Activated T-cell treated with anti-CD3 and anti-CD28 coated beads for 24 hours (primary cell): ENCODE measurements around the gene NLRX1.
"Not testable (repeated sequence)": the region's sequence is repeated elsewhere in the genome, so short reads cannot be mapped to it uniquely, and the experiment has no call there.

Source experiments
- DNase-seq: peaks from one replicate; pipeline ENCODE4 v3.0.0-alpha.2; 2020; ENCODE audit warnings: low read depth

Gene NLRX1

DNA sequence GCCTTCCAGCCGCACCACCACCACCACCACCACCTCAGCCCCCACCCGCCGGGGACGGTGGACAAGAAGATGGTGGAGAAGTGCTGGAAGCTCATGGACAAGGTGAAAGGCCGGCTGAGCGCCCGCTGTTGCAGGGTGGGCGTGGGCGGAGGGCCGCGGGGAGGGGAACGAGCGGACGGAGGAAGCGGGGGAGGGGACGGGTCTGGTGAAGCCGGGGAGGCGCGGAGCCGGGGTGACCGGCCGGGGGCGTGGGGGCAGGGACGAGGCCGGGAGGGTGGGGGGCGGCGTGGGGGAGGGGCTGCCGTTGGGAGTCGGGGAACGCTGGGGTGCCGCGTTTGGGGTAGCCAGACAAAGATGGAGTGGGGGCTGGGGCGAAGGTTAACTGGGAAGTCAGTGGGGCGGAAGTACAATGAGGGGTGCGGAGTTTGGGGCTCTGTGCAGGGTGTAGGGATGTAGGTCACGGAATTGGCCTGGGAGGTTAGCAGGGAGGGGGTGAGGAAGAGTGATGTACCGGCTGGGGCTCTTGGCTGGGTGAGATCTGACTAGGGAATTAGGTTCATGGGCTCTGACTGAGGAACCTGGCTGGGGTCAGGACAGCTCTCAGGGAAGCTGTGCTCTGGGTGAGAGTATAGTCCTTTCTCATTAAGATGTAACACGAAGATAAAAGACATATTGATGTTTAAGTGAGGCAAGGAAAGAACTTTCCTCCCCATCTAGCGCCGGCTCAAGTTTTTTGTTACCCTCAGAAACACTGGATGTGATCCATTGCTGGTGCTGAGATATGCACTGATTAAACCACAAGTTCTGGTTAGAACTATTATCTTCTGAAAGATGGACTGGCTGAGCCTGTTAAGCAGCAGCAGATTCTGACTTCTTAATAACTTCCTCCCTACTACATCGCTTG, 38.2 kb downstream of the NLRX1 start:
- DNase-seq, result peak; percentile 25

DNA sequence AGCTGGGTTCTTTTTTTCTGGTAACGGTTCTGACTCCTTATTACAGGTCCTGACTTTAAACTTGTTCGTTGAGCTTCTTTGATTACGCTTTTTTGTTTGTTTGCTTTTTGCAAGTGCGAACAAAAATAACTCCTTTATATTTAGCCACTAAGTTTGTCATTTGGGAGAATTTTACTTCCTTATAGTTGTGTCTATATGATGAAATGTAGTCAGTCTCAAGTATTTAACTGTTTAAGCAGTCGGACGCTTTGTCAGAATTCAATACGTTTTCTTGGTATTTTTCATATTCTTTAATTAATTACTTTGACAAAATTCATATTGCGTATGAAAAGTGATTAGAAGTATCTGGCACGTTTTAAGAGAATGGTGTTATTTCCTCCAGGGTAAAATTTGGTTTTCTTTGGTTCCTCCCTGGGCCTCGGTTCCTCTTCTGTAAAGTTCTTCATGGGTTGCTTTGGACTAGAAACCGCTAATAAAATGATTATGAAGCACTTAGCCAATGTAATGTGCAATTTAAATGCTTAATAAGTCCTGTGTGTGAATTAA, 39.0 kb downstream of the NLRX1 start:
- no peak for DNase-seq

DNA sequence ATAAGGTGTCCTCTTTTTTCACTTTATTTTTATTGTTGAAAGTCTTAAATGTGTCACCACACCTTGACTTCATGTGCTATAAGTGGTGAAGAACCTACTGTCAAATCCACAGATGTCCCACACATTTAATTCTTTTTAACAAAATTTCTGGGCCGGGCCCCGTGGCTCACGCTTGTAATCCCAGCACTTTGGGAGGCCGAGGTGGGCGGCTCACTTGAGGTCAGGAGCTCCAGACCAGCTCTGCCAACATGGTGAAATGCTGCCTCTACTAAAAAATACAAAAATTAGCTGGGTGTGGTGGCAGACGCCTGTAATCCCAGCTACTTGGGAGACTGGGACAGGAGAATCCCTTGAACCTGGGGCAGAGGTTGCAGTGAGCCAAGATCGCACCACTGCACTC, 40.7 kb downstream of the NLRX1 start:
- no peak for DNase-seq

DNA sequence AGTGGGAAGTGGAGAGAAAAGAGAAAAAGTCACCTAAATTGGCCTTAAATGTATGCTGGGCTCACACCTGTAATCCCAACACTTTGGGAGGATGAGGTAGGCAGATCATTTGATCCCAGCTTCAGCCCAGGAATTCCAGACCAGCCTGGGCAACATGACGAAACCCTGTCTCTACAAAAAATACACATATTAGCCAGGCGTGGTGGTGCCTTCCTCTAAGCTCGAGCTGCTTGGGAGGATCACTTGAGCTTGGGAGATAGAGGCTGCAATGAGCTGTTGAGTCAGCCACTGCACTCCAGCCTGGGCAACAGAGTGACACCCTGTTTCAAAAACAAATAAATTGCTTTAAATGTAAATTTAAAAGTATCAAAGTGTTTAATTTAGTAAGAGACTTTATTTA, 41.5 kb downstream of the NLRX1 start:
- no peak for DNase-seq

DNA sequence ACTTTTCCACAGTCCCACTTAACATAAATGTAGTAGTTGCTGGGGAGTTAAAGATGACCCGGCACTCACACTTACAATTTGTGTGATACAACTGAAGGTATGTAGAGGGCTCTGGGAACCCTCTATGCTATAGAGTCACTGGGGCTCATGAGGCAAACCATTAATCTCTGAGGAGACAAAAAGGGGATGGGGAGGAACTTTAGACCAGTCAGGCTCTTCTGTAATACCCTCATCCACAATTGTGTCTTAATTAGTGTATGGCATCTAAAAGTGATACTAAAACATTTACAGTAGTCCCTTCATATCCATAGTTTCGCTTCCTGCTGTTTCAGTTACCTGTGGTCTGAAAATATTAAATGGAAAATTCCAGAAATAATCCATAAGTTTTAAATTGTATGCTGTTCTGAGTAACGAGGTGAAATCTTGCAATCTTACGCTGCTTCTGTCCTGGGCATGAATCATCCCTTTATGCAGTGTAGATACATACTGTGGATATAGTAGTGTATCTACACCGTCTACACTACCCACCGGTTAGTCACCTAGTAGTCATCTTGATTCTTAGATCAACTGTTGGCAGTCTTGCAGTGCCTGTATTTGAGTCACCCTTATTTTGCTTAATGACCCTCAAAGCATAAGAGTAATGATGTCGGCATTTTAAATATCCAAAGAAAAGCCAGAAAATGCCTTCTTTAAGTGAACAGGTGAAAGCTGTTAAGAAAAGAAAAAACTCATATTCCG, 49.8 kb downstream of the NLRX1 start:
- DNase-seq, result no peak

DNA sequence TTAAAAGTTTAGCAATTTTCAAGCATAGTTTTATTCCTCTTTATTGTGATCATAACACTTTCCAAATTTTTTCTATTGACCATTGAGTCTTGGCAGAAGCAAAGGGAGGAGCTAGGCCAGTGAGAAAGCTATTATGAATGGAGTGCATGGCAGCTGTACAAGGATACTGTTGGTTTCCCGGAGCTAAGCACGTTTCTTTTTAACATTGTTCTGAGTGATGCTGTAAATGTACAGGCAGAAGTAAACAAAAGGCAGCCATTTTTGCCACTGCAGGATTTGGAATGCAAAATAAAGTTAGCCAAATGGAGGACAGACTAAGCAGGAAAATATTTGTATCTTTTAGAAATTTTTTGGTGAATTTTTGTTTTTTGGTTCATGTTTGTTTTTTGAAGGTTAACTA, 53.8 kb downstream of the NLRX1 start:
- DNase-seq, result no peak

DNA sequence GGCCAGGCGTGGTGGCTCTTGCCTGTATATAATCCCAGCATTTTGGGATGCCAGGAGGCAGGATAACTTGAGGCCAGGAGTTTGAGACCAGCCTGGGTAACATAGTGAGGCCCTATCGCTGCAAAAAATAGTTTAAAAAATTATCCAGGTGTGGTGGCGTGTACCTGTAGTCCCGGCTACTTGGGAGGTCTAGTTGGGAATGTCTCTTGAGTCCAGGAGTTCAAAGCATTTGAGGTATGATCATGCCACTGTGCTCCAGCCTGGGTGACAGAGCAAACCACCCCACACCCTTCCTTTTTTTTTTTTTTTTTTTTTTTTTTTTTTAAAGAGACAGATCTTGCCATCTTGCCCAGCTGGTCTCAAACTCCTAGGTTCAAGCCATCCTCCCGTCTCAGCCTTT, 54.4 kb downstream of the NLRX1 start:
- DNase-seq, result no peak

DNA sequence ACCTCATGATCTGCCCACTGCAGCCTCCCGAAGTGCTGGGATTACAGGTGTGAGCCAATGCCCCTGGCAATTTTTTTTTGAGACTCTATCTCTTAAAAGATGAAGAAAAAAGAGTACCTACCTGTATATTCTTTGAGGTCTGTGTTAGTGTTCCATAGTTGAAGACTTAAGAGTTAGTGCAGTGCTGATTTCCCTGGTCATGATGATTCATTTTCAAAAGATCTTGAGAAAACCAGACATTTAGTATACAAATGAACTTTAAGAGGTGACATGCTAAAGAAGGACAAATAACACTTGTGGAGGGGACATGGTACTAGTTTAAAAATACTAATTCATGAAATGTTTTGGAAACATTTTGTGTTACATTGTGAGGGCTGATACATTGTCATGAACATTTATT, 55.3 kb downstream of the NLRX1 start:
- no peak for DNase-seq

DNA sequence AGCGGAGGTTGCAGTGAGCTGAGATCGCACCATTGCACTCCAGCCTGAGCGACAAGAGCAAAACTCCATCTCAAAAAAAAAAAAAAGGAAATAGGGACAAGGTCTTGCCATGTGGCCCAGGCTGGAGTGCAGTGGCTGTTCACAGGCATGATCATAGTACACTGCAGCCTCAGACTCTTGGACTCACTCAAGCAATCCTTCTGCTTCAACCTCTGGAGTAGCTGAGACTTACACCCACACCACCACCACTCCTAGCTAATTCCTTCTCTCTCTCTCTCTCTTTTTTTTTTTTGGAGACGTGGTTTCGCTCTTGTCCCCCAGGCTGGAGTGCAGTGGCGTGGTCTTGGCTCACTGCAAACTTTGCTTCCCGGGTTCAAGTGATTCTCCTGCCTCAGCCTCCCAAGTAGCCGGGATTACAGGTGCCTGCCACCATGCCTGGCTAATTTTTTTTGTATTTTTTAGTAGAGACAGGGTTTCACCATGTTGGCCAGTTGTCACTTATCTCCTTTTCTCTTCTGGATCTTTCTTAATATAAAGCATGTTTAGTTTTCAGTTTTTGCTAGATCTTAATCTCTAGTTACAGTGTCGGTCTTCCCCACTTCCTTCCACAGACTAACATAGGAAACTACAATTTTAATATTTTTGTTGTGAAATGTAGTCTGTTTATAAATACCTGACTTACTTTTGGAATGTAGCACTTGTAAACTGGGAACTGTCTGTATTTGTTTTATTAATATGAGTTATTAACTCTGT, 60.2 kb downstream of the NLRX1 start:
- DNase-seq, result not testable (repeated sequence)

DNA sequence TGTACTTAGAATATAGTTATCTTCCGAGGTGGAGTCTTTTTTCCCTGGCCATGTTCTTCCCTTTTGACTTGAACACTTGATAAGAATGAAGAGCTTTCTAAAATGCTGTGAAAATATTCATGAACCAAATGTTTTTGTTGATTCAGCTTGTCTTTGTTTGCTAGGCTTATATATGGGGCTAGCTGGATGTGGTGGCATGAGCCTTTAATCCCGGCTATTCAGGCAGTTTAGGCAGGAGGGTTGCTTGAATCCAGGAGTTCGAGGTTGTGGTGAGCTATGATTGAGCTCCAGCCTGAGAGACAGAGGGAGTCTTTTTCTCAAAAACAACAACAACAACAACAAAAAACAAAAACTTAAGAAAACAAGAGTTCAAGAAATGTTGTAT, 60.8 kb downstream of the NLRX1 start:
- DNase-seq, result no peak

DNA sequence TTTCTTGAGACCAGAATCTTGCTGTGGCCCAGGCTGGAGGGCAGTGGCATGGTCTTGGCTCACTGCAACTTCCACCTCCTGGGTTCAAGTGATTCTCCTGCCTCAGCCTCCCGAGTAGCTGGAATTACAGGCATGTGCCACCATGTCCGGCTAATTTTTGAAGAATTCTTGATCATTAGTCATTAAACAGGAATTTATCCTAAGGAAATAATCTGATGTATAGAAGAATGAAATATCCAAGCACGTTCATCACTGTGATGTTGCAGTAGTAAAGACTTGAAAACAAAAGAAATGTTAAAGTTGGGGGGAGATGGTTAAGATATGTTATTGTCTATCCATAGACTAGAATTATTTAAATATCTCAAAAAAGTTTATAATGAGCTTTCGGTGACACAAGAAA, 61.2 kb downstream of the NLRX1 start:
- no peak for DNase-seq
